GM19324 (cell line): ENCODE measurements around the gene ZNF200.
"Not testable (repeated sequence)": the region's sequence is repeated elsewhere in the genome, so short reads cannot be mapped to it uniquely, and the experiment has no call there.

Source experiments
- ATAC-seq: cut with Tn5 transposase; IDR thresholded peaks from one replicate; pipeline ENCODE4 v1.9.1; 2021; ENCODE audit warnings: mild to moderate bottlenecking, moderate library complexity; ENCODE audit not compliant: unreplicated experiment, low FRiP score

ZNF200 gene

GRCh38 chr16:3202903-3203539 lies 31.9 kb downstream of the ZNF200 start:
- no peak for ATAC-seq

GRCh38 chr16:3198334-3199072 lies 36.5 kb downstream of the ZNF200 start:
- ATAC-seq = no peak

GRCh38 chr16:3197694-3198333 lies 37.1 kb downstream of the ZNF200 start:
- ATAC-seq = not testable (repeated sequence)

- ATAC-seq = no peak
Measured at GRCh38 chr16:3195975-3196374, 39.0 kb downstream of the ZNF200 start.

- no peak for ATAC-seq
Measured at GRCh38 chr16:3194792-3195191, 40.2 kb downstream of the ZNF200 start.

- ATAC-seq = no peak
Measured at GRCh38 chr16:3193221-3194212, 41.4 kb downstream of the ZNF200 start.

- ATAC-seq = no peak
Measured at GRCh38 chr16:3192476-3193019, 42.4 kb downstream of the ZNF200 start.

GRCh38 chr16:3190949-3191353 lies 44.0 kb downstream of the ZNF200 start:
- no peak for ATAC-seq

- no peak for ATAC-seq
Measured at GRCh38 chr16:3189869-3190268, 45.1 kb downstream of the ZNF200 start.

GRCh38 chr16:3188925-3189825 lies 45.8 kb downstream of the ZNF200 start:
- no peak for ATAC-seq

- ATAC-seq = no peak
Measured at GRCh38 chr16:3188675-3188924, 46.4 kb downstream of the ZNF200 start.

GRCh38 chr16:3187798-3188674 lies 46.9 kb downstream of the ZNF200 start, which contains the start of gene OR1F1:
Gene OR1F1 (plus strand): TSS chr16:3188204.
- ATAC-seq = no peak

- ATAC-seq = no peak
Measured at GRCh38 chr16:3186946-3187690, 47.8 kb downstream of the ZNF200 start.

GRCh38 chr16:3183445-3184139 lies 51.4 kb downstream of the ZNF200 start:
- no peak for ATAC-seq

GRCh38 chr16:3182608-3183444 lies 52.1 kb downstream of the ZNF200 start:
- ATAC-seq = no peak

- not testable (repeated sequence) for ATAC-seq
Measured at GRCh38 chr16:3182293-3182607, 52.7 kb downstream of the ZNF200 start.
